NCI-H82 (cell line): ENCODE results near the gene CNDP2.
"Not testable (repeated sequence)": the region's sequence is repeated elsewhere in the genome, so short reads cannot be mapped to it uniquely, and the experiment has no call there.

Experiments
- DNase-seq: peaks from one replicate; lab custom pipeline; 2025; lab: John Stamatoyannopoulos, UW

The CNDP2 gene

DNA sequence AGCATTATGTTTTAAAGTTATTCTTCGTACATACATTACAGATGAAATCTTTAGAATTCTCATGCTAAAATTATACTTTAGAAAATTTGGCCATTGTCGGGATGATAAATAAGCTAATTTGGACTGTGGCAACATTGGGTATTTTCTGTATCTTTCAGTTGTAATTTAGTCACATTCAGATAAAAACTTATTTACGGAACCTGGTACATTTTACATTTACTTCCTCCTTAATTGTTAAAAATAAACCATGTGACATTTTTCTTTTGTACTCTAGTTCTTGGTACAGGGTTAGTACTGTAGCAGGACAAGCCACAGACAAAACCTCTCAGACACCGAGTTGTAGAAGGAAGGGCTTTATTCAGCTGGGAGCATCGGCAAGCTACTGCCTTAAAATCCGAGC is 4.2 kb downstream of the CNDP2 start:
- DNase-seq: no peak

DNA sequence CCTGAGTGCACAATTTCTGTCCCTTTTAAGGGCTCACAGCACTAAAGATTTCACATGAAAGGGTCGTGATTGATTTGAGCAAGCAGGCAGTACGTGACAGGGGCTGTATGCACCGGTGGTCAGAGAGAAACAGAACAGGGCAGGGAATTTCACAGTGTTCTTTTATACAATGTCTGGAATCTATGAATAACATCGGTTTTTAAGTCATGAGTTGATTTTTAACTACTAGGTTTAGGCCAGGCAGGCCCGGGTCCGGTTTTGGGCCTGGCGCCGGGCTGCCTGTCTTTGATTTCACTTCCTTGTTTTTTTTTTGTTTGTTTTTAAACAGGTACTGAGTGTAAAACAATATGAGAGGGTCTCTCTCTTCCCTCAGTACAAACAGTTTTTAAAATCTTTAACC is 4.6 kb downstream of the CNDP2 start:
- not testable (repeated sequence) for DNase-seq

DNA sequence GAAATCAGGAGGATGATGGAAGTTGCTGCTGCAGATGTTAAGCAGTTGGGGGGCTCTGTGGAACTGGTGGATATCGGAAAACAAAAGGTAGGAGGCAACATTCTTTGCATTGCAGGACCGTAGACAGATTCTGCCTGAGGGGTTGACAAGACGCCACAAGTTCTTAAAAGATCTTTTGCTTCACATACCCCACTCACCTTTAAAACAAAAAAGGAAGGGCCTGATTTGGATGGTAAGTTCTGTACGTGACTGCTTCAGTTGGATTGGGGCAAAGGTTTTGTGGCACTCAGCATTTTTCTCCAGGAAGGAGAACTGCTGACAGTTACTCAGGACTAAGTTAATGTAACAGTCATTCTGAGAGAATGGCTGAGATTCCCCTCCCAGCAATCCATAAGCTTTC is 5.2 kb downstream of the CNDP2 start:
- no peak for DNase-seq

DNA sequence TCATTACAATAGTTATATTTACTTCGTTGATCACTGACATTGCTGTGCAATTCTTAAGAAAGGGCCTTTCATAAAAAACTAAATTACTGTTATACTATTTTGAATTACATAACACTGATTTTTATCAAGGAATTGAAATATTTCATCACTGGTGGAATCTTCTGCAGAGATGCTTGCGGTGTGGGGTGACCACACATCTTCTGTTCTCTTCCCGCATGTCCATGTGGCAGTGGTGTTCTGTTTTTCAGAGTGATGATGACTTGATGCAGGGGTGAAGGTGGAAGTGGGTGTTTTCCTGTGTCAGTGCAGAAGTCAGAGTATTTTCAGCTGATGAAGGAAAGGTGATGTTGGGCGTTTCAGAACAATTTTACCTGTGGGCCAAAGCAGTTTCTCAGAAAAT is 7.0 kb downstream of the CNDP2 start:
- no peak for DNase-seq

GRCh38 chr18:74505776-74506175 is 9.6 kb downstream of the CNDP2 start:
- DNase-seq: no peak

- no peak for DNase-seq
Observed at GRCh38 chr18:74506448-74507084, 10.4 kb downstream of the CNDP2 start.

DNA sequence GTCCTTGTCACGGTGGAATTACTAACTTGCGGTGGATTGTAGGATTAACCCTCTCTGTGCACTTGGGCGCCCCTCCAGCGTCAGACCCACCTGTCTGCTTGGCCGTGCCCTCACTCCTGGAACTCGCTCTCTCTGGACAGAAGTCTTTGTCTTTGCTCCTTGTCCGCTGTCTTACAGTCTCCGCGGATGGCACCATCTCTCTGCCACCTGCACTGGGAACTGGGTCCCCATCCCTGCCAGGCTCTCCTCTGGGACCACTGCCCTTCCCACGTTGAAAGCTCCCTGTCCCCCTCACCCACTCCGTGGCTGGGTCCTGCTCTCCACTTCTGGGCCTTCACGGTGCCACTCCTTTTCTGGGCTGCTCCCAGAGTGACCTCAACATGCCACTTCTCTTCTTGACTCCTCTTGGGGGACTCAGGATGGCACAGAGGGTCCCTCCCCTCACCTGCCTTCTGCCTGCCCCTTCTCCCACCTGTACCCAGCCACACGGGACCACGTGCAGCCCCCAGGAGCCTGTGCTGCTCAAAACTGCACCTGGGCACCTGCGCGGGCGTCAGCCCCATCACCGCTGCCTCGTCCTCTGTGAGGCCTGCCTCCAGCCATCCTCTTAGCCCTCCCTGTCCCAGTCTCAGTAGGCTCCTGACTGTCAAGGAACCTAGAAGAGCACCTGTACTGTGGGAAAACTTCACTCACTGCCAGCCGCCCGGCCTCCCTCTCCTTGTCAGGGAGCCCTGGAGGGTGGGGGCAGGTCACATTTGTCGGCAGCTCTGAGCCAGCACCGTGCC is 11.1 kb downstream of the CNDP2 start:
- no peak for DNase-seq

GRCh38 chr18:74507927-74508326 is 11.8 kb downstream of the CNDP2 start:
- no peak for DNase-seq

- DNase-seq: no peak
Observed at GRCh38 chr18:74508366-74508765, 12.2 kb downstream of the CNDP2 start.

DNA sequence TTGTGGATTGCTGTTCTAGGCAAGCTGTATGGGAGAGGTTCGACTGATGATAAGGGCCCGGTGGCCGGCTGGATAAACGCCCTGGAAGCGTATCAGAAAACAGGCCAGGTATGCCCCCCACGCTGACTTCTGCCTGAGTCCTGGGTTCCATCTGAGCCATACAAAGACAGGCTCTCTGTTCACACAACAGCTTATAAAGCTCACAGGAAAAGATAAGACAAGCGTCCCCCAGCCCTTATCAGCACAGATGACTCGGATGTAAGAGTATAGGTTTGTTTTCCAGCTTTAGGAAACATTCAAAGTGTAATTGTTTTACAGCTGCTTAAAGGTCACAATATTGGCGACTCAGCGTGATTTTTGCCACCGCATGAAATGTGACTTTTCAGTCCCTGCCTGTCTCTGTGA is 12.7 kb downstream of the CNDP2 start:
- DNase-seq: no peak

DNA sequence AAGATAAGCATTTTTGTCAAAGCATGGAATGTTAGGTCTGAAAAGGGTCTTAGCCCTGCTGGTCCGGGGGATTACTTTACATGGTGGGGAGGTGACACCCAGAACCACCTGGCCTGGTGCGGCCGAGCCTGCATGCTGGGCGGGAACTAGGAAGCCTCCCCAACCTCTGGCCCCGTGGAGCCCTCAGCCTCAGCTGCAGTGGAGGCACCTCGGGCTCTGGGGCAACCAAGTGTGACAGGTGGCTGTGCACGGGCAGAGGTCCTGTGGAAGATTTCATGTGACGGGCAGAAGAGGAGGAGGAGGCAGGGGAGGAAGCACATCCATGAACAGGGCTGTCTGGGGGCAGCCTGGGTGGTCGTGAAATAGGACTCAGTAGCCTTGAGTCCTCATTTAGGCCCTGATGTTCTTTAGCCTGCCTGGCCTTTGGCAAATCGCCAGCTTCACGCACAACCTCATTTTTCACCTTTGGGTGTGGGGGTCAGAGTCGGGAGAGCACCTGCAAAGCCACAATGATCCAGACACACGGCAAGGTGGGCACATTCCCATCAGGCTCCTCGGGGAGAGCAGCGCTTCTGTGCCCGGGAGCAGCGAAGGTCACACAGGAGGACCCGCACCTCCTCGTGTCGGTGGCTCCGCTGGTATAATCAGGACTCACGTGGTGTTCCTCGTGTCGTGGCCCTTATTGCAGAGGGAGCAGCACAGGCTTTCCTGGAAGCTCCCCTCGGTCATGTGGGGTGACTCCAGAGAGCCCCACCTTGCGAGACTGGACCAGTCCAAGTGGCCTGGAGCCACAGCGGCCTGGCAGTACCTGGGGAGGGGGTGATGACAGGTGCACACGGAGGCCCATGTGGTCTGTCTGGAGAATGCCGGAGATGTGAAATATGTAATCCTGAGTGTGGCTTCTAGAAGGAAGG is 13.9 kb downstream of the CNDP2 start:
- no peak for DNase-seq

GRCh38 chr18:74510770-74511095 is 14.6 kb downstream of the CNDP2 start:
- no peak for DNase-seq

GRCh38 chr18:74511823-74512222 is 15.7 kb downstream of the CNDP2 start:
- DNase-seq: no peak

- DNase-seq: no peak
Observed at GRCh38 chr18:74512321-74513053, 16.3 kb downstream of the CNDP2 start.

GRCh38 chr18:74513149-74513882 is 17.2 kb downstream of the CNDP2 start:
- no peak for DNase-seq

DNA sequence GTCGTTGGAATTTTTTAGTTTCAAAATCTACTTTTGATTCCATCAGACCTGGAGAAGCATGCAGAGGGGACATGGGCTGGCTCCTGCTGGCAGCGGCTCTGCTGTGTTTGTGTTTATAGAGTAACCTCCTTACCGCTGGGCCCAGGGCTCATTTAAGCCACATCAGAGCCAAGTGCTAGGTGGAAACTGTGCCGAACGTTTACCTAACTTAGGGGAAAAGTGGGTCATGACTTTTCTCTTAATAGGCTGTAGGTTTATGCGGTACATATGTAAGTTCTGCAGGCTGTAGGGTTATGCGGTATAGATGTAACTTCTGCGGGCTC is 17.7 kb downstream of the CNDP2 start:
- DNase-seq: no peak

- DNase-seq: no peak
Observed at GRCh38 chr18:74514860-74515495, 18.8 kb downstream of the CNDP2 start.

GRCh38 chr18:74515620-74516231 is 19.6 kb downstream of the CNDP2 start:
- DNase-seq: no peak

GRCh38 chr18:74516271-74517235 is 20.4 kb downstream of the CNDP2 start:
- DNase-seq: no peak

GRCh38 chr18:74517236-74517630 is 21.1 kb downstream of the CNDP2 start:
- DNase-seq: no peak
